Endothelial cell of umbilical vein (primary cell): ENCODE measurements around the gene CPA3. TPM values are rescaled to one million over a fixed set of nuclear protein-coding genes. Genes with fewer than 3 reads are reported as not detected.

ENCODE experiments used
- BruUV-seq: library from RNA; stranded (reverse); fragments of 400-500 nt; replicated peaks from 2 replicates; lab custom pipeline; 2021; lab: Mats Ljungman, UMichigan
- CTCF ChIA-PET: fragments of 300-600, 350-600 bp; sonication (Branson Sonifier 250); formaldehyde crosslinking; loops from one replicate; lab custom pipeline; 2021; ENCODE audit warnings: antibody characterized with exemption, inconsistent platforms; lab: Charles Lee
- POLR2A ChIA-PET: fragments of 300-600, 350-600 bp; sonication (Branson Sonifier 250); formaldehyde crosslinking; loops from one replicate; lab custom pipeline; 2021; ENCODE audit warnings: antibody characterized with exemption, inconsistent platforms; lab: Charles Lee
- DNase-seq: peaks from one replicate; pipeline ENCODE4 v3.0.0-alpha.2; 2011; ENCODE audit warnings: low read depth, low spot score
- FAIRE-seq: peaks from 2 replicates; lab custom pipeline; 2011; peaks lifted over from hg19 to GRCh38; lab: Jason Lieb, UNC
- H2AFZ ChIP-seq: 2 replicates; pipeline ENCODE4 v1.6.0; 2012; ENCODE audit warnings: low read depth, low read length, control low read depth, inconsistent platforms
- H3K27ac ChIP-seq: 2 replicates; pipeline ENCODE4 v1.5.1; 2011; ENCODE audit warnings: low read depth, mild to moderate bottlenecking, control low read depth, low read length, moderate library complexity; ENCODE audit not compliant: insufficient read depth
- H3K27me3 ChIP-seq, 2 experiments: 2 replicates each; pipeline versions ENCODE4 v1.6.0 to v1.6.1; 2011; ENCODE audit warnings: low read length in 2 of 2, mixed read lengths in 1 of 2; ENCODE audit not compliant: control insufficient read depth in 2 of 2, insufficient read depth in 2 of 2
- H3K36me3 ChIP-seq, 2 experiments: 2 replicates in 1 of 2; 3 replicates in 1 of 2; pipeline ENCODE4 v1.5.1; 2011; ENCODE audit warnings: low read length in 2 of 2, mild to moderate bottlenecking in 1 of 2, moderate library complexity in 1 of 2; ENCODE audit not compliant: control insufficient read depth in 2 of 2, insufficient read depth in 2 of 2; ENCODE audit errors: extremely low read depth in 1 of 2
- H3K4me1 ChIP-seq: 3 replicates; pipeline ENCODE4 v1.5.1; 2011; ENCODE audit warnings: mild to moderate bottlenecking, low read length; ENCODE audit not compliant: control insufficient read depth, insufficient read depth; ENCODE audit errors: extremely low read depth
- H3K4me2 ChIP-seq: 2 replicates; pipeline ENCODE4 v1.6.1; 2011; ENCODE audit warnings: low read length, control low read depth, mixed read lengths; ENCODE audit not compliant: insufficient read depth
- H3K4me3 ChIP-seq, 3 experiments: fragments of 200-600 bp in 1 of 3; sonication (generic), shearing (Covaris generic) in 1 of 3; replicated peaks in 1 of 3; 2 replicates each; pipeline ENCODE4 v1.5.1; 2011 to 2016; ENCODE audit warnings: control low read depth in 3 of 3, low read length in 3 of 3, mild to moderate bottlenecking in 2 of 3, inconsistent platforms in 1 of 3, low read depth in 1 of 3, moderate library complexity in 1 of 3; ENCODE audit not compliant: insufficient read depth in 1 of 3
- H3K79me2 ChIP-seq: 2 replicates; pipeline ENCODE4 v1.6.0; 2012; ENCODE audit warnings: low read length, inconsistent platforms; ENCODE audit not compliant: control insufficient read depth, insufficient read depth
- H3K9ac ChIP-seq: replicated peaks from 2 replicates; pipeline ENCODE3; 2011; ENCODE audit warnings: low read length, control low read depth; ENCODE audit not compliant: insufficient read depth; ENCODE audit errors: extremely low read depth
- H3K9me1 ChIP-seq: replicated peaks from 3 replicates; pipeline ENCODE4 v1.6.0; 2011; ENCODE audit warnings: mild to moderate bottlenecking, low read length; ENCODE audit not compliant: control insufficient read depth, insufficient read depth; ENCODE audit errors: extremely low read depth
- H3K9me3 ChIP-seq: replicated peaks from 2 replicates; pipeline ENCODE4 v1.5.1; 2012; ENCODE audit warnings: low read length, inconsistent platforms; ENCODE audit not compliant: control insufficient read depth, insufficient read depth
- H4K20me1 ChIP-seq: replicated peaks from 2 replicates; pipeline ENCODE3; 2011; ENCODE audit warnings: mild to moderate bottlenecking, low read length; ENCODE audit not compliant: control insufficient read depth, insufficient read depth; ENCODE audit errors: extremely low read depth
- CTCF ChIP-seq, 2 donors: IDR thresholded peaks; 1 replicate in 1 of 2; 2 replicates in 1 of 2; pipeline ENCODE4 v1.5.1; 2011; ENCODE audit warnings: low read length in 2 of 2, mild to moderate bottlenecking in 2 of 2, moderate library complexity in 2 of 2, control low read depth in 1 of 2, inconsistent platforms in 1 of 2, low read depth in 1 of 2; ENCODE audit not compliant: insufficient read depth in 1 of 2; ENCODE audit errors: extremely low read depth in 1 of 2
- EZH2 ChIP-seq: IDR thresholded peaks from 2 replicates; pipeline ENCODE4 v1.6.1; 2012; ENCODE audit warnings: borderline replicate concordance, low read depth, mild to moderate bottlenecking, moderate library complexity, low read length, inconsistent platforms; ENCODE audit not compliant: severe bottlenecking
- FOS ChIP-seq: IDR thresholded peaks from 2 replicates; pipeline ENCODE4 v1.6.1; 2011; ENCODE audit warnings: mild to moderate bottlenecking, low read length, moderate library complexity, borderline replicate concordance; ENCODE audit not compliant: insufficient read depth
- GATA2 ChIP-seq: IDR thresholded peaks from 2 replicates; pipeline ENCODE4 v1.7.0; 2011; ENCODE audit warnings: low read depth, mild to moderate bottlenecking, moderate library complexity, mixed read lengths, low read length; ENCODE audit not compliant: insufficient read length, insufficient read depth
- JUN ChIP-seq: IDR thresholded peaks from 2 replicates; pipeline ENCODE4 v1.6.1; 2011; ENCODE audit warnings: borderline replicate concordance, low read depth; ENCODE audit not compliant: insufficient read length, insufficient read depth
- MAX ChIP-seq: IDR thresholded peaks from 2 replicates; pipeline ENCODE4 v1.6.1; 2011; ENCODE audit not compliant: insufficient read depth, insufficient read length
- MYC ChIP-seq: IDR thresholded peaks from one replicate; pipeline ENCODE4 v1.6.1; 2011; ENCODE audit warnings: mild to moderate bottlenecking, low read depth, low read length
- POLR2A ChIP-seq: IDR thresholded peaks from 2 replicates; pipeline ENCODE4 v1.6.1; 2012; ENCODE audit warnings: low read depth, mild to moderate bottlenecking, control low read depth, low read length
- POLR2AphosphoS5 ChIP-seq: IDR thresholded peaks from 2 replicates; pipeline ENCODE4 v1.6.1; 2012; ENCODE audit warnings: low read depth, mild to moderate bottlenecking, control low read depth, low read length, moderate library complexity; ENCODE audit not compliant: insufficient read depth
- dilution Hi-C: fragments of 300-500 bp; cut with MboI; formaldehyde crosslinking; loops from one replicate; pipeline ENCODE4 v1.15.0; 2019; ENCODE audit warnings: low sequenced_read_pairs; ENCODE audit not compliant: extremely low pct_ligation_motif_present
- intact Hi-C: fragments of 100-400 bp; cut with micrococcal nuclease; formaldehyde crosslinking; loops from one replicate; pipeline ENCODE4 v1.10.0; 2022
- polyA plus RNA-seq, 4 experiments: library from polyadenylated mRNA; depleted of rRNA in 3 of 4; stranded (reverse) in 3 of 4; unstranded in 1 of 4; fragments of >200 nt; gene quantifications; 2 replicates each; pipeline versions ENCODE4 v1.2.1 to v1.2.3, GENCODE V29; 2011 to 2012; ENCODE audit warnings: missing spikeins in 1 of 4
- total RNA-seq: library from RNA; stranded (reverse); gene quantifications from 2 replicates; pipeline ENCODE4 v1.2.3, GENCODE V29; 2021

The CPA3 gene
- total and polyA plus RNA-seq, 2 donors (not counting 3 experiments of a cell fraction or from before 2014, with no cell fraction given) = 1.7 to 6.4 TPM

- Histone ChIP-seq H3K4me2 (no peak overlapping the region), H3K27me3 (peaks cover 2 to 24% of the 10 kb centered on the region in 2 experiments), H3K4me3 (no peak overlapping the region), H3K9me3 (no peaks in the 10 kb centered on the region), H3K4me1 (no peaks in the 10 kb centered on the region), H3K9ac (no peak overlapping the region), H3K36me3 (no peaks in the 10 kb centered on the region), H3K79me2 (no peaks in the 10 kb centered on the region), H3K27ac (no peak overlapping the region), H4K20me1 (no peaks in the 10 kb centered on the region), H2AFZ (no peak overlapping the region), H3K9me1 (no peaks in the 10 kb centered on the region)
- POLR2A ChIA-PET = no interaction called here
- TF ChIP-seq FOS = no peak
- TF ChIP-seq GATA2 = no peak
- no peak for TF ChIP-seq JUN
- TF ChIP-seq POLR2AphosphoS5 = no peak
- TF ChIP-seq POLR2A = no peak
- TF ChIP-seq EZH2 = no peak
- no peak for TF ChIP-seq MYC
- TF ChIP-seq MAX = no peak
- no peak for TF ChIP-seq CTCF (IDR thresholded peaks at IDR 0.05; ENCODE audit: extremely low read depth in 1 of 2, insufficient read depth in 1 of 2, low read depth in 1 of 2, low read length in 2 of 2)
- BruUV-seq = no TSS peak
- no peak for FAIRE-seq
- dilution Hi-C loops = no loop called here
- intact Hi-C loops = no loop called here
- no peak for DNase-seq
- CTCF ChIA-PET = interaction anchor here (1.5 kb wide), 1 partner anchor 89 kb away, joined by 7 read pairs; no protein-coding TSS in a partner anchor
Measured at GRCh38 chr3:148854061-148854460, 11.0 kb upstream of the CPA3 start.
